A204.1 (cell line): Measurements from ENCODE around the gene JCHAIN.
A peak's percentile ranks its signal among the peaks of the same experiment; 100 is the strongest.

ENCODE experiments used
- FAIRE-seq: peaks from 2 replicates; lab custom pipeline; 2012; peaks lifted over from hg19 to GRCh38; lab: Jason Lieb, UNC

JCHAIN gene

GRCh38 chr4:70637239-70637913 is 28.9 kb downstream of the JCHAIN start:
- no peak for FAIRE-seq

- no peak for FAIRE-seq
Observed at GRCh38 chr4:70634482-70634881, 31.8 kb downstream of the JCHAIN start.

- peak; percentile 61 for FAIRE-seq
Observed at GRCh38 chr4:70632028-70632427, 34.3 kb downstream of the JCHAIN start.

GRCh38 chr4:70630162-70630561 is 36.1 kb downstream of the JCHAIN start:
- FAIRE-seq: no peak

GRCh38 chr4:70629469-70630090 is 36.7 kb downstream of the JCHAIN start:
- no peak for FAIRE-seq

GRCh38 chr4:70628444-70628843 is 37.9 kb downstream of the JCHAIN start, which contains the start of gene ENAM:
ENAM (plus strand) TSS chr4:70628744; CDS start chr4:70629501, 757 bp downstream.
- FAIRE-seq: no peak

- no peak for FAIRE-seq
Observed at GRCh38 chr4:70627620-70628019, 38.7 kb downstream of the JCHAIN start.

GRCh38 chr4:70624226-70624793 is 42.0 kb downstream of the JCHAIN start:
- no peak for FAIRE-seq

GRCh38 chr4:70623323-70623722 is 43.0 kb downstream of the JCHAIN start:
- no peak for FAIRE-seq

GRCh38 chr4:70619778-70620177 is 46.5 kb downstream of the JCHAIN start:
- FAIRE-seq: no peak

GRCh38 chr4:70619288-70619687 is 47.0 kb downstream of the JCHAIN start:
- FAIRE-seq: no peak

- FAIRE-seq: no peak
Observed at GRCh38 chr4:70614184-70614555, 52.1 kb downstream of the JCHAIN start.

GRCh38 chr4:70613306-70614183 is 52.8 kb downstream of the JCHAIN start:
- no peak for FAIRE-seq

- FAIRE-seq: no peak
Observed at GRCh38 chr4:70608324-70608723, 58.0 kb downstream of the JCHAIN start.

GRCh38 chr4:70607334-70607853 is 58.9 kb downstream of the JCHAIN start:
- no peak for FAIRE-seq

- no peak for FAIRE-seq
Observed at GRCh38 chr4:70606459-70606858, 59.8 kb downstream of the JCHAIN start.
